SK-N-SH (cell line): Measurements from ENCODE around the gene RAD51B. TPM values are rescaled to one million over a fixed set of nuclear protein-coding genes. Genes with fewer than 3 reads are reported as not detected.

ENCODE experiments used
- CTCF ChIA-PET: fragments of 300-600, 350-600 bp; formaldehyde crosslinking; extraction: SDS; loops from one replicate; lab custom pipeline; 2021; lab: Yijun Ruan, JAX
- POLR2A ChIA-PET: fragments of 350-600 bp; sonication (Branson Sonifier 250); formaldehyde crosslinking; extraction: SDS; loops from one replicate; lab custom pipeline; 2020; ENCODE audit warnings: antibody characterized with exemption, inconsistent platforms; lab: Yijun Ruan, JAX
- DNase-seq: peaks from one replicate; pipeline ENCODE4 v3.0.0; 2012
- H2AFZ ChIP-seq: fragments of 200-600 bp; sonication (generic); 2 replicates; pipeline ENCODE4 v1.8.1; 2016; ENCODE audit warnings: antibody characterized with exemption, mild to moderate bottlenecking, low read depth
- H3F3A ChIP-seq: fragments of 200-600 bp; sonication (generic); replicated peaks from 2 replicates; pipeline ENCODE3; 2016; ENCODE audit warnings: antibody characterized with exemption, mild to moderate bottlenecking; ENCODE audit not compliant: insufficient read depth
- H3K27ac ChIP-seq, 2 experiments: fragments of 200-500 bp in 1 of 2; fragments of 200-600 bp in 1 of 2; sonication (Bioruptor generic) in 1 of 2; sonication (generic), shearing (Covaris generic) in 1 of 2; 2 replicates each; pipeline versions ENCODE4 v1.5.1 to v1.6.1; 2014 to 2016; ENCODE audit warnings: low read depth in 2 of 2, inconsistent platforms in 1 of 2, low read length in 1 of 2, mild to moderate bottlenecking in 1 of 2, mixed read lengths in 1 of 2
- H3K27me3 ChIP-seq: fragments of 200-600 bp; sonication (generic), shearing (Covaris generic); 2 replicates; pipeline ENCODE4 v1.6.1; 2016; ENCODE audit warnings: mixed run types; ENCODE audit not compliant: insufficient read depth
- H3K36me3 ChIP-seq, 2 experiments: fragments of 200-500 bp in 1 of 2; fragments of 200-600 bp in 1 of 2; sonication (Bioruptor generic) in 1 of 2; sonication (generic) in 1 of 2; replicated peaks in 1 of 2; 2 replicates each; pipeline versions ENCODE3 to v1.5.1; 2014 to 2016; ENCODE audit warnings: low read length in 1 of 2, mild to moderate bottlenecking in 1 of 2; ENCODE audit not compliant: insufficient read depth in 2 of 2, control insufficient read depth in 1 of 2
- H3K4me1 ChIP-seq, 2 experiments: fragments of 200-500 bp in 1 of 2; fragments of 200-600 bp in 1 of 2; sonication (Bioruptor generic) in 1 of 2; sonication (generic), shearing (Covaris generic) in 1 of 2; 2 replicates each; pipeline versions ENCODE4 v1.5.1 to v1.6.1; 2014 to 2016; ENCODE audit warnings: low read depth in 1 of 2, low read length in 1 of 2, mixed run types in 1 of 2; ENCODE audit not compliant: insufficient read depth in 2 of 2, control insufficient read depth in 1 of 2
- H3K4me2 ChIP-seq: fragments of 200-600 bp; sonication (generic), shearing (Covaris generic); 2 replicates; pipeline ENCODE4 v1.6.1; 2017; ENCODE audit warnings: mixed run types
- H3K4me3 ChIP-seq, 2 experiments: fragments of 200-500 bp in 1 of 2; fragments of 200-600 bp in 1 of 2; sonication (Bioruptor generic) in 1 of 2; sonication (generic), shearing (Covaris generic) in 1 of 2; 2 replicates each; pipeline versions ENCODE4 v1.5.1 to v1.8.1; 2014 to 2016; ENCODE audit warnings: low read depth in 2 of 2, inconsistent platforms in 1 of 2, low read length in 1 of 2, mild to moderate bottlenecking in 1 of 2, mixed read lengths in 1 of 2, moderate library complexity in 1 of 2
- H3K79me2 ChIP-seq: fragments of 200-600 bp; sonication (generic); 2 replicates; pipeline ENCODE4 v1.8.1; 2017; ENCODE audit warnings: mild to moderate bottlenecking; ENCODE audit not compliant: insufficient read depth
- H3K9ac ChIP-seq: fragments of 200-600 bp; sonication (generic); 2 replicates; pipeline ENCODE4 v1.6.1; 2017; ENCODE audit warnings: mixed run types
- H3K9me2 ChIP-seq: fragments of 200-600 bp; sonication (generic); 2 replicates; pipeline ENCODE4 v1.6.1; 2017; ENCODE audit warnings: mixed run types
- H3K9me3 ChIP-seq: fragments of 200-600 bp; sonication (generic); 2 replicates; pipeline ENCODE4 v1.6.1; 2017; ENCODE audit warnings: mixed run types, mild to moderate bottlenecking, moderate library complexity
- H4K20me1 ChIP-seq: fragments of 200-600 bp; sonication (generic); 2 replicates; pipeline ENCODE4 v1.6.1; 2017; ENCODE audit warnings: mild to moderate bottlenecking, mixed run types; ENCODE audit not compliant: insufficient read depth
- CHD2 ChIP-seq: fragments of 150-350 bp; IDR thresholded peaks from 2 replicates; pipeline ENCODE4 v1.6.1; 2018; ENCODE audit warnings: low read length; ENCODE audit not compliant: partially characterized antibody
- CTCF ChIP-seq: fragments of 200-600 bp; sonication (generic); IDR thresholded peaks from 2 replicates; pipeline ENCODE4 v1.6.1; 2017; ENCODE audit warnings: antibody characterized with exemption, mild to moderate bottlenecking, moderate library complexity
- GATA2 ChIP-seq: sonication (generic); formaldehyde crosslinking; IDR thresholded peaks from 2 replicates; pipeline ENCODE4 v1.5.0; 2020; ENCODE audit warnings: mild to moderate bottlenecking, missing genetic modification reagents
- IRF3 ChIP-seq: fragments of 150-350 bp; IDR thresholded peaks from 2 replicates; pipeline ENCODE4 v1.6.1; 2016; ENCODE audit warnings: mild to moderate bottlenecking, low read depth, low read length
- JUND ChIP-seq: IDR thresholded peaks from 2 replicates; pipeline ENCODE4 v1.4.0; 2012
- MEF2A ChIP-seq: IDR thresholded peaks from 2 replicates; pipeline ENCODE4 v1.4.0; 2012; ENCODE audit warnings: low read depth, borderline replicate concordance
- MXI1 ChIP-seq: IDR thresholded peaks from 2 replicates; pipeline ENCODE4 v1.6.1; 2012; ENCODE audit warnings: mild to moderate bottlenecking, low read depth, low read length, improper control_type of control experiment
- NFIC ChIP-seq: IDR thresholded peaks from 2 replicates; pipeline ENCODE4 v1.4.0; 2012; ENCODE audit warnings: borderline replicate concordance
- POLR2AphosphoS5 ChIP-seq: IDR thresholded peaks from 2 replicates; pipeline ENCODE4 v1.6.1; 2012; ENCODE audit warnings: low read depth, low read length
- RAD21 ChIP-seq: IDR thresholded peaks from 2 replicates; pipeline ENCODE4 v1.6.1; 2012; ENCODE audit warnings: mild to moderate bottlenecking, low read length
- RCOR1 ChIP-seq: fragments of 150-350 bp; IDR thresholded peaks from 2 replicates; pipeline ENCODE4 v1.6.1; 2017; ENCODE audit warnings: antibody characterized with exemption, low read length
- RFX5 ChIP-seq: IDR thresholded peaks from 2 replicates; pipeline ENCODE4 v1.6.1; 2012; ENCODE audit warnings: mild to moderate bottlenecking, improper control_type of control experiment, low read length
- SMC3 ChIP-seq: IDR thresholded peaks from 2 replicates; pipeline ENCODE4 v1.6.1; 2012; ENCODE audit warnings: low read depth, low read length, improper control_type of control experiment
- TAF1 ChIP-seq: IDR thresholded peaks from 2 replicates; pipeline ENCODE4 v1.6.1; 2012; ENCODE audit warnings: low read depth, mild to moderate bottlenecking, low read length, moderate library complexity, borderline replicate concordance
- TCF12 ChIP-seq: IDR thresholded peaks from 2 replicates; pipeline ENCODE4 v1.4.0; 2012
- TEAD4 ChIP-seq: IDR thresholded peaks from 2 replicates; pipeline ENCODE4 v1.4.0; 2012; ENCODE audit warnings: mild to moderate bottlenecking, borderline replicate concordance; ENCODE audit not compliant: insufficient read depth
- USF2 ChIP-seq: fragments of 150-350 bp; IDR thresholded peaks from 2 replicates; pipeline ENCODE4 v1.6.1; 2017; ENCODE audit warnings: antibody characterized with exemption, low read length, low read depth, borderline replicate concordance
- YY1 ChIP-seq: IDR thresholded peaks from 2 replicates; pipeline ENCODE4 v1.4.0; 2012; ENCODE audit warnings: low read depth, mild to moderate bottlenecking
- WGBS: methylation state at CpG from one replicate; pipeline ENCODE4 v1.1.6; 2017; ENCODE audit warnings: low lambda C conversion rate; 5-methylcytosine and 5-hydroxymethylcytosine counted together
- polyA plus RNA-seq, 3 experiments: library from polyadenylated mRNA; depleted of rRNA; stranded (reverse); fragments of >200 nt; gene quantifications; 2 replicates each; pipeline ENCODE4 v1.2.3, GENCODE V29; 2012
- TF ChIP-seq, protein P1 (sequence below): IDR thresholded peaks from 2 replicates; pipeline ENCODE4 v1.6.1; 2012; ENCODE audit warnings: mild to moderate bottlenecking, low read depth, low read length, moderate library complexity
- TF ChIP-seq, protein P2 (sequence below): IDR thresholded peaks from 2 replicates; pipeline ENCODE4 v1.4.0; 2012; ENCODE audit warnings: low read depth, borderline replicate concordance

The RAD51B gene
- polyA plus RNA-seq, 1 of the 3 experiments (the other 2 are of a cell fraction), result 6.0 TPM

- CTCF ChIA-PET, result no interaction called here
Measured at GRCh38 chr14:68363466-68363842, 543.9 kb downstream of the RAD51B start.

More at GRCh38 chr14:68363466-68363842, 543.9 kb downstream of the RAD51B start:
- no peaks in the 10 kb centered on the region for H3K9me3 ChIP-seq
- no peaks in the 10 kb centered on the region for H3K9me2 ChIP-seq
- TF ChIP-seq POLR2AphosphoS5 (no peak), TAF1 (no peak), TEAD4 (no peak), GATA2 (CRISPR knock-in tag) (no peak), JUND (no peak), CTCF (no peak), USF2 (no peak), MXI1 (no peak), TCF12 (no peak), CHD2 (no peak), RFX5 (no peak), MEF2A (no peak), IRF3 (no peak), RCOR1 (no peak), YY1 (no peak), RAD21 (no peak), SMC3 (no peak), NFIC (no peak)
- TF ChIP-seq, protein P1, sequence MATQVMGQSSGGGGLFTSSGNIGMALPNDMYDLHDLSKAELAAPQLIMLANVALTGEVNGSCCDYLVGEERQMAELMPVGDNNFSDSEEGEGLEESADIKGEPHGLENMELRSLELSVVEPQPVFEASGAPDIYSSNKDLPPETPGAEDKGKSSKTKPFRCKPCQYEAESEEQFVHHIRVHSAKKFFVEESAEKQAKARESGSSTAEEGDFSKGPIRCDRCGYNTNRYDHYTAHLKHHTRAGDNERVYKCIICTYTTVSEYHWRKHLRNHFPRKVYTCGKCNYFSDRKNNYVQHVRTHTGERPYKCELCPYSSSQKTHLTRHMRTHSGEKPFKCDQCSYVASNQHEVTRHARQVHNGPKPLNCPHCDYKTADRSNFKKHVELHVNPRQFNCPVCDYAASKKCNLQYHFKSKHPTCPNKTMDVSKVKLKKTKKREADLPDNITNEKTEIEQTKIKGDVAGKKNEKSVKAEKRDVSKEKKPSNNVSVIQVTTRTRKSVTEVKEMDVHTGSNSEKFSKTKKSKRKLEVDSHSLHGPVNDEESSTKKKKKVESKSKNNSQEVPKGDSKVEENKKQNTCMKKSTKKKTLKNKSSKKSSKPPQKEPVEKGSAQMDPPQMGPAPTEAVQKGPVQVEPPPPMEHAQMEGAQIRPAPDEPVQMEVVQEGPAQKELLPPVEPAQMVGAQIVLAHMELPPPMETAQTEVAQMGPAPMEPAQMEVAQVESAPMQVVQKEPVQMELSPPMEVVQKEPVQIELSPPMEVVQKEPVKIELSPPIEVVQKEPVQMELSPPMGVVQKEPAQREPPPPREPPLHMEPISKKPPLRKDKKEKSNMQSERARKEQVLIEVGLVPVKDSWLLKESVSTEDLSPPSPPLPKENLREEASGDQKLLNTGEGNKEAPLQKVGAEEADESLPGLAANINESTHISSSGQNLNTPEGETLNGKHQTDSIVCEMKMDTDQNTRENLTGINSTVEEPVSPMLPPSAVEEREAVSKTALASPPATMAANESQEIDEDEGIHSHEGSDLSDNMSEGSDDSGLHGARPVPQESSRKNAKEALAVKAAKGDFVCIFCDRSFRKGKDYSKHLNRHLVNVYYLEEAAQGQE, result no peak
- TF ChIP-seq, protein P2, sequence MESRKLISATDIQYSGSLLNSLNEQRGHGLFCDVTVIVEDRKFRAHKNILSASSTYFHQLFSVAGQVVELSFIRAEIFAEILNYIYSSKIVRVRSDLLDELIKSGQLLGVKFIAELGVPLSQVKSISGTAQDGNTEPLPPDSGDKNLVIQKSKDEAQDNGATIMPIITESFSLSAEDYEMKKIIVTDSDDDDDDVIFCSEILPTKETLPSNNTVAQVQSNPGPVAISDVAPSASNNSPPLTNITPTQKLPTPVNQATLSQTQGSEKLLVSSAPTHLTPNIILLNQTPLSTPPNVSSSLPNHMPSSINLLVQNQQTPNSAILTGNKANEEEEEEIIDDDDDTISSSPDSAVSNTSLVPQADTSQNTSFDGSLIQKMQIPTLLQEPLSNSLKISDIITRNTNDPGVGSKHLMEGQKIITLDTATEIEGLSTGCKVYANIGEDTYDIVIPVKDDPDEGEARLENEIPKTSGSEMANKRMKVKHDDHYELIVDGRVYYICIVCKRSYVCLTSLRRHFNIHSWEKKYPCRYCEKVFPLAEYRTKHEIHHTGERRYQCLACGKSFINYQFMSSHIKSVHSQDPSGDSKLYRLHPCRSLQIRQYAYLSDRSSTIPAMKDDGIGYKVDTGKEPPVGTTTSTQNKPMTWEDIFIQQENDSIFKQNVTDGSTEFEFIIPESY, result no peak
- no peak overlapping the region for H3K4me3 ChIP-seq
- no peaks in the 10 kb centered on the region for H4K20me1 ChIP-seq
- no peaks in the 10 kb centered on the region for H3K36me3 ChIP-seq
- 92% methylated on average over 4 of the region's 11 CpGs for WGBS
- no peak for DNase-seq
- no peaks in the 10 kb centered on the region for H3K27me3 ChIP-seq
- H3K9ac ChIP-seq, result no peak overlapping the region
- H3K79me2 ChIP-seq, result no peaks in the 10 kb centered on the region
- H2AFZ ChIP-seq, result no peak overlapping the region
- H3K4me2 ChIP-seq, result no peak overlapping the region
- peaks cover 0 to 6% of the 10 kb centered on the region in 2 experiments; a peak in 2 of 4 replicates for H3K4me1 ChIP-seq
- POLR2A ChIA-PET, result no interaction called here
- peaks cover 6% of the 10 kb centered on the region for H3F3A ChIP-seq
- no peak overlapping the region for H3K27ac ChIP-seq
